Stimulated activated CD4-positive, alpha-beta T cell treated with anti-CD3 and anti-CD28 coated beads, Interleukin-4, amount 100 ng/mL, for 1 hour (primary cell): ENCODE measurements around the gene PROSER2.
"Not testable (repeated sequence)": the region's sequence is repeated elsewhere in the genome, so short reads cannot be mapped to it uniquely, and the experiment has no call there.

Source experiments
- DNase-seq: peaks from one replicate; pipeline ENCODE4 v3.0.0-alpha.2; 2020

The PROSER2 gene

GRCh38 chr10:11887381-11888227, 64.4 kb downstream of the PROSER2 start:
- no peak for DNase-seq

DNA sequence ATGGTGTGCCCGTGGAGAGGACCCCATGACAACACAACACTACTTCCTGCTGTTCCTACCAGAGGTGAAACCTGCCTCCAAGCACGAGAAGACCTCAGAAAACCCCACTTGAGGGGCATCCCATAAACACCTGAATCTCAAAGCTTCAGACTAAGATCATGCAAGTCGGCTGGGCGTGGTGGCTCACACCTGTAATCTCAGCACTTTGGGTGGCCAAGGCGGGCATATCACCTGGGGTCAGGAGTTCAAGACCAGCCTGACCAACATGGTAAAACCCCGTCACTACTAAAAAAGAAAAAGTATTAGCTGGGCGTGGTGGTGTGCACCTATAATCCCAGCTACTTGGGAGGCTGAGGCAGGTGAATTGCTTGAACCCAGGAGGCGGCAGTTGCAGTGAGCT, 66.1 kb downstream of the PROSER2 start:
- not testable (repeated sequence) for DNase-seq

DNA sequence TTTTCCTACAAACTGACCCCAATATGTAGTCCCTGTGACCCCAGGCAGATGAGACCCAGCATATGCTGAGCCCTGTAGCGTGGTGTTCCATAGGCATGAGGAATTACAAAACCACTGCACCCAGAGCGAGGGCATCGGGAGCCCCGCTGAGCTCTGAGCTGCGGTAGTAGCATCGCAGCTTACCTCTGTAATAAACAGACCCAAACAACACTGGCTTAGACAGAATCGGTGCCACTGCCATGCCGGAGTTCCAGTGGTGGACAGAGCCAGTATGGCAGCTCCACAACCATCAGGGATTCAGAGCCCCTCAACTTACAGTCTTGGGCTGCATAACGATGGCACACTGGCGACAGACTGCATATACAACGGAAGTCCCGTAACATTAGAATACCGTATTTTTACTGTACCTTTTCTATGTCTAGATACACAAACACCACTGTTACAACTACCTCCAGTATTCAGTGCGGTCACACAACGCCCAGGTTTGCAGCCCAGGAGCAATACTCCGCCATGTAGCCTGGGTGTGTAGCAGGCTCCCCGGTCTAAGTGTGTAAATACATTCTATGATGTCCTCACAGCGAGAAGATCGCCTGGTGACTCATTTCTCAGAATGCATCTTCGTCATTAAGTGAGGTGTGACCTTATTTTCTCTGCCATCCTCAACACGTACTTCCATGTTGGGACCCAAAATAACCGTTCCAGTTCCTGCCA, 68.8 kb downstream of the PROSER2 start:
- DNase-seq, result no peak

DNA sequence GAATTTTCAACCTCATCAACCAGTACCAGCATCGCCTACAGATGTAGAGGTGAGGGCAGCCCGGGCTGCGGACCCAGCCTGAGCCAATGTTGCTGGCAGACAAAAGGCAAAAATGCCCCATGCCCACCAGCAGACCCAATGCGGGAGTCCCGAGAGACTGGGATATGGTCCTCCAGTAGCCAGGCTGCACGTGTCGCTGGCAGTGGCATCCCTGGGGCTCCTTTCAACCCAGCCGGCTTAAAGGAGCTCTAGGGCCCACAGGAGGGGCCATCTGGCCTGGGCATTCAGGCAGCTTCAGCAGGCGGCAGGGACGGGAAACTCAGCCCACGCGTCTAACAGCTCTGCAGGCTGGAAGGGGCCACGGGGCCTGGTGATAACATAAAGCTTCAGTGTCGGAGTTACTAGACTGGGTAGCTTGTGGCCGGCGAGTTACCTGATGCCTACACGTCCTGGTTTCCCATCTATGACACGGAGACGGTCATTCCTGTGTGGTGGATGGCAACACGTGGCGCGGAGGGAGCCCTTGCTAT, 70.7 kb downstream of the PROSER2 start:
- DNase-seq, result no peak

DNA sequence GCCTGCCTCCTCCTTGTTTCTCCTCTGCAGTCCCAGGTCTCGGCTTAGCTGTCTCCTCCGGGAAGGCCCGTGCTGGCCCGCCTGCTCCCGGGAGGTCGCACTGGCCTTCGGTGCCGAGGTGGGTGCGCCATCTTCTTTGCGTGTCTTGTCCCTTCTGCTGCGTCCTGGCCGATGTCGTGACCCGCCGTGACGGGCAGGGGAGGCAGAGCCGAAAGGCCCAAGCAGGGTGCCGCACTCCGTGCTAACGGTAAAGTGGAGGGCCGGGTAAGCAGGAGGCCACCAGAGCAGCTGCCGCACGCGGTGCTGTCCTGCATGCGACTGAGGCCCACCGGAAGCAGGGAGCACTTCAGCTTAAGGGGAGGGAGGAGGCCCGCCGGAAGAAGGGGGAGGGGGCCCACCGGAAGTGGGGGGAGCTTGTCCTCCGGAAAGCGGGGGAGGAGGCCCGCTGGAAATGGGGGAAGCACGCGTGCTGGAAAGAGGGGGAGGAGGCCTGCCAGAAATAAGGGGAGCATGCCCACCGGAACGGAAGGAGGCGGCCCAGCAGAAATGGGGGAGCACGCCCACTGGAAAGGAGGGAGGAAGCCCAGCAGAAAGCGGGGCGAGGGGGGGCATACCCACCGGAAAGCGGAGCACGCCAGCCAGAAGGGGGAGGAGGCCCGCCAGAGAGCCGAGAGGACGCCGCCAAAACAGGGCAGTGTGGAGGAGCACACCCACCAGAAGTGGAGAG, 71.4 kb downstream of the PROSER2 start:
- no peak for DNase-seq

DNA sequence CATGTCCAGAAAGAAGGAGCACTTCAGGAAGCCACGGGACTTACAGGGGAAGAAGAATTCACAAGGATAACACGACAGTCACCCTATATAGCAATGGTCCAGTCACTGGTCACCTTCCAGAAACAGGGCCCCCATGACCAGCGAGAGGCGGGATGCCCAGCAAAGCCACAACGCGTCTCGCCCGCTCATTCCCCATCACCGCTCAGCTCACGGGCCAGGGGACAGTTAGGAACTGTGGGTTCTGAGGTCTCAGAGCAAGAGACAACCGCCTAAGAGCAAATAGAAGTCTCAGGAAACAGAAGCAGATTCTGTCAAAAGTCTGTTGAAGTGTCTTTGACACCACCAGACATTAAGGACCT, 71.9 kb downstream of the PROSER2 start:
- DNase-seq, result no peak

DNA sequence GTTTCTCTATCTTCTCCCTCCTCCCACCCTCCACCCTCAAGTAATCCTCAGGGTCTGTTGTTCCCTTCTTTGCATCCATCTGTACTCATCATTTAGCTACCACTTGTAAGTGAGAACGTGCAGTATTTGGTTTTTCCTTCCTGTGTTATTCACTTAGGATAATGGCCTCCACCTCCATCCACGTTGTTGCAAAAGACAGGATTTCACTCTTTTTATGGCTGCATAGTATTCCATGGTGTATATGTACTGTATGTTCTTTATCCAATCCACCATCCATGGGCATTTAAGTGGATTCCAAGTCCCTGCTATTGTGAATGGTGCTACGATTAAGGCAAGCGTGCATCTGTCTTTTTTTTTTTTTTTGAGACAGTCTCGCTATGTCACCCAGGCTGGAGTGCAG, 72.4 kb downstream of the PROSER2 start:
- no peak for DNase-seq

GRCh38 chr10:11896549-11897200, 73.5 kb downstream of the PROSER2 start:
- no peak for DNase-seq

GRCh38 chr10:11898033-11898371, 74.8 kb downstream of the PROSER2 start:
- DNase-seq, result no peak

DNA sequence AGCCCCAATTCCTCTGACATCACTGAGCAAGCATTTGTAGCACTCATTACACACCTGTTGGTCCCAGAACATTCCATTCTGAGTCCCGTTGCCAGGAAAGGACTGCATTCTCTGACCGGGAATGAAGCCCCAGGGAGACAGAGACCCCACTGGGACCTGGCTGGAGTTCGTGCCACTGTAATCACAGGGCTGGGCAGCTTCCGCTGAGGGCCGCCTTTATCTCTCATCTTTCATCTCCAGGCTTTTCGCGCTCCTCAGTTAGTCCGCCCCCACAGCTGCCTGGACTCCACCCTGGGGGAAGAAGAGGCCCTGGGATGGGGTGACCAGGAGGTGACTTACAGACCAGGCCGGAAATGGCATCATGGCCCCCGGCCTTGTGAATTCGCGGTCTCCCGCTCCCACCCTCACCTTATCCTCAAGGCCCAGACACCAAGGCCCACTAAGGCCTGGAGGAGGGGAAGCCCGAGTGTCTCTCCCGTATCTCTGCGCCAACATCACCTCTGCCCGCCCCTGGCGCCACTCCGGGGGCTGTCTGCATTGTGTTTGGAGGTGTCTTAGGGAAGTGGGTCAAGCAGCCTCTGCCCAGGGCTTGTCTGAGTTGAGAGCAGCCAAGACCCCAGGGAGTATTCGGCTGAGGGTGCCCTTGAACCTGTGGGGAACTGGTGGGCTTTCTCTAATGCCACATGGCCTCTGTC, 75.4 kb downstream of the PROSER2 start:
- DNase-seq, result no peak

- DNase-seq, result no peak
These were observed 76.1 kb downstream of the PROSER2 start for GRCh38 chr10:11899067-11899876.

- DNase-seq, result no peak
These were observed 77.8 kb downstream of the PROSER2 start for GRCh38 chr10:11901036-11901301.

DNA sequence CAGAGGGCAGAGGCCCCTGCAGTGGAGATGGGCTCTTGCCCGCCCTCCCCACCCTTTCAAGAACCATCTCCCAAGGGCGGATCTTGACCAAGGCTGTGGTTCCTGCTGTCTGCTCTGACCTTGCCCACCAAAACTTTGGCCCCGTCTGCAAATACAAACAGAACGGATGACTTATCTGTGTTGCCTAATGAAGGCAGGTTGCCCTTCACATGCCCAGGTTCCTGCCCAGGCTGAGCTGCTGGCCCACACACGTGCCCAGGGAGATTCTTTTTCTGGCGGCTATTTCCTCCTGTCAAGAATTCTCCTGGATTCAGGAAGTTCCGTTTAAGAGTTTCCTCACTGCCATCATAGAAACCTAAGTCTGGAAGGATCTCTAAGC, 78.3 kb downstream of the PROSER2 start:
- no peak for DNase-seq

DNA sequence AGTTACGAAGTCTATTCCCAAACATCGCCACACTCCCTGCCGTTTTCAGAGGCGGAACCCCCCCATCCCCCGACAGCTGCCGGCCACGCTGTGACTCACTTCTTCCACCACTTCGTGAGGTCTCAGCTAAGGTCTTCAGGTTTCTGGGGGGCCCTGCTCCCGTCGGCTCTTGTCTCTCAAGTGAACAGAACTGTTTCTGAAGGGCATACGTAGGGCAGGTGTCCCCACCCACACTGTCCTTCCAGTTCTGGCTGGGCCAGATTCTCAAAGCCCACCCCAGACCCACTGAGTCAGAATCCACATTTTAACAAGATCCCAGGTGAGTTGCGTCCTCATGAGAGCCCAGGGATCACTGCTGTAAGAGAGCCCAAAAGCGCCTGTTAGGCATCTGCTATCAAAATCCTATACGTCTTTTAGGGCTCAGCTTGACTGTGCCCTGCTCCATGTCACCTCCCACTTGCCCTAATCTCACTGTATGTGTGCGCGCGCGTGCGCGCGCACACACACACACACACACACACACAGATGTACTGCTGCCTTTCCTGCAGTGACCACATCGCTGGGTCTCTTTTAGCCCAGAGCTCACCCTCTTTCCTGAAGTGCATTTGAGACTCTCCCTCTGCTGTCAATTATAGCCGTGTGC, 78.8 kb downstream of the PROSER2 start:
- no peak for DNase-seq

DNA sequence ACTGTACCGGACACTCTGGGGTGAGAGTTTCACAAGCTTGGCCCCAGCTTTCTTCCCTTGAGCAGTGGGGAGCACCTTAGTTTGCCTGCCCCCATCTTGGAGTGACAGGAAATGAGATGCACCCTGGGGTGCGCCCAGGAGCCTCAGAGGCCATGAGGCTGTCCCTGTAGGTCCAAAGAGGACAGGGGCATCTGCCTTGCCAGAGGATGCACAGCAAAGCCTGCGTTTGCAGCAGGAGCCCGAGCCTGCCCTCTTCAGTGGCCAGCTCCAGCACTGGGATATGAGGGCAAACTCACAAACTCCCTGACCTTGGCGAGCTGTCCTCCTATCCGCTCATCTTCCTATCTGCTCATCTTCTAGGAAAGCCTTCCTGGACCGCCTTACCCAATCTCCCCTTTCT, 79.5 kb downstream of the PROSER2 start:
- DNase-seq, result no peak

DNA sequence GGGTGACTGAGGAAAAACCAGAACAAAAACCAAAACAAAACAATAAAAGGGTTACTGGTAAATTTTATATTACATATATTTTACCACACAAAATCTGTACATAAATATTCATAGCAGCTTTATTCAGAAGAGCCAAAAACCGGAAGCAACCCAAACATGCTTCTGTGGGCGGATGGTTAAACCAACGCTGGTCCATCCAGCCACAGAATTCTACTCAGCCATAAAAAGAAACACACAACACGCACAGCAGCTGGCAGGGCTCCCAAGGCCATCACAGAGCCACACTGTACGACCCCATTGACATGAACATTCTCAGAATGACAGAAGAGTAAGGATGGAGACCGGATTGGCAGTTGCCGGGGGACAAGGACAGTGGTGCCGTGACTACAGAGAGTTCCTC, 83.6 kb downstream of the PROSER2 start:
- DNase-seq, result no peak

DNA sequence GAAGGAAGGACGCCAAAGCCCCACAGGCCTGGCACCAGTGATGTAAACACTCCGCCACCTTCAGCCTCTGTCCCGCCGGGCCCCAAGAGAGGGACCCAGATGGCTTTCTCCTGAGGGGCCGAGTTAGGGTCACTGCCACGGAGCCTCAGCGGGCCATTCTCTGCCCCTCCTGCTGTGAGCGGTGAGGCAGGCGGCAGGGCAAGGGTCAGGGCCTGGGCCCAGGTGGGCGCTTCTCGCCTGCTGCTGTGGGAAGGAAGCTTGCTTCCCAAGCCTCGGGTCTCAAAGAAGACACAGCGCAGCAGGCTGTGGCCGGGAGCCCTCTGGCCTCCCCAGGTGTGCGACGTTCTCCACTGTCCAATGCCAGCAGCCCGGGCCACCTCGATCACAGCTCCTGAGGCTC, 84.8 kb downstream of the PROSER2 start:
- DNase-seq, result no peak

- no peak for DNase-seq
These were observed 85.4 kb downstream of the PROSER2 start for GRCh38 chr10:11908536-11908935.

DNA sequence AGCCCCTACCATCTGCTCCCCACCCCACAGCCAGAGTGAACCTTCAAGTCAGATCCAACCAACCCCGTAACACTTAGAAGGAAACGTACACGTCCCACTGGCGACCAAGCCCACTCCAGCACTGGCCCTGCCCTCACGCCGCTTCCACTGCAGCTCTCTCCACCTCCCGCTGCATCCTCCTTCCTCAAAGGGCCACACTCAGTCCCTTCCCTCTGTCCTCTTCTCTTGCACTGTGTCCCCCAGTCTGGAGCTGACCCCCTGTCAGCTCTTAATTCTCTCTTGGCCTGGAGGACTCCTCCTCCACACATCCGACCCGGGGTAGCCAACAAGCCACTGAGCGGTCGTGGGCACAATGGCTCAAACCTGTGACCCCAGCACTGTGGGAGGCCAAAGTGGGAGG, 85.8 kb downstream of the PROSER2 start:
- DNase-seq, result no peak

DNA sequence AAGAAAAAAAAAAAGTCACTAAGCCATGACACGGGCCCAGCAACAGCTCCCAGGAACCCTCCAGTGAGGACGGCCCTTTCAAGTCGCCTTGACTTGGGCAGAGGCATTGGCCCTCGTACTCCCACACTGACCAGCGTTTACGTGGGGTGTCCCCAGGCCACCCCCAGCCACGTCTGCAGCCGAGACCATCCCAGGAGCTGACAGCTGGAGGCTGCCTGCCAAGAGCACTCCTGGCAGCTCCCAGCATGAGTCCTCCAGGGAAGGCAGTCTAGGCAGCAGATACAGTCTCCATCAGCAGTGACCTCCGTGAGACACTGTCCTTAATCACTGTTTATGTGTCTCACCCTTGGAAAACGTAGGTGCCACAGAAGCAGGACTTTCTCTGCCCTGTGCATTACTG, 86.5 kb downstream of the PROSER2 start:
- no peak for DNase-seq

GRCh38 chr10:11910102-11910501, 86.9 kb downstream of the PROSER2 start:
- no peak for DNase-seq
